ENCODE results near the gene FAF1. TPM values are rescaled to one million over a fixed set of nuclear protein-coding genes. Genes with fewer than 3 reads are reported as not detected.
A peak's percentile ranks its signal among the peaks of the same experiment; 100 is the strongest.

FAF1 gene
- total RNA-seq, 1 donor from 2014 or later = 58.8 TPM

DNA sequence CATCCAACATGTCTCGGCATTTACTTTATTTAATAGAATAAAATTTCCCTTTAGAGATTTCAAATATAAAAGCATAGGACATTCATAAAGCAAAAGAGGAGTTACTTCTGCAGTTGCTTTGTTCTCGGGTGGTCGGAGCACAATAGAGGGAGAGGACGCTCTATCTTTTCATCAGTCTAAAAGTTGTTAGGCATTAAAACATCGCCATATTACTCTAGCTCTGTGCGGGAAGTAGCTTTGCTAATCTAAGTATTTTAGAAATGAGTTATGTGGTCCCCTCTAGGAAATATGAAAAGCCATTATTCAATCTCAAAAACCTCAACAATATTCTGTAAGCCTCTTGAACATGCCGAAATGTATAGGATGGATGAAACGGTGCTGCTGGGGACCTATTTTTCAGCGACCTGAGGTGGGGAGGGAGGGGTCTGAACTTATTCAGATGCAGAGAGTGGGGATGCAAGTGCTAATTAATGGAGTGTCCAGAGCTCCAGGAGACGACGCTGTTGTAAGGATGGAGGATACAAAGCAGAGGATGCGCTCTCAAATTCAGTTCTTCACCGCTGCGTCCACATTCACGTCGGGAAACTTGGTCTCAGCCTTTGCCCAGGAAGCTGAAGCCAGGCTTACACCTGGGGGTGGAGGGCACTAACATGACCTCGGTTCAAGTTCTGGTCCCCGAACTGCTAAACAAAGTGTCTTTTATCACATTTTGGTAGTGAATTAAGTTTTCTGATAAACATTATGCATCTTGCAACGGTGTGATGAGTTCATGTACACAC is 16.2 kb upstream of the FAF1 start:
- intact Hi-C loops (cut with micrococcal nuclease) = loop anchor here (2.0 to 10.0 kb wide), 4 partner anchors 47 to 749 kb away; partner anchors contain the start of gene EPS15
- Mint-ChIP-seq H3K27ac (no peak overlapping the region), H3K36me3 (ENCODE audit: low read depth) (peaks cover 28% of the 10 kb centered on the region), H3K9me3 (no peaks in the 10 kb centered on the region), H3K4me3 (peak overlapping the region; percentile 87), H3K27me3 (ENCODE audit: insufficient read depth) (peaks cover 32% of the 10 kb centered on the region), H3K4me1 (ENCODE audit: low read depth) (peaks cover 41% of the 10 kb centered on the region)
- no peak for DNase-seq (ENCODE audit: low spot score)

DNA sequence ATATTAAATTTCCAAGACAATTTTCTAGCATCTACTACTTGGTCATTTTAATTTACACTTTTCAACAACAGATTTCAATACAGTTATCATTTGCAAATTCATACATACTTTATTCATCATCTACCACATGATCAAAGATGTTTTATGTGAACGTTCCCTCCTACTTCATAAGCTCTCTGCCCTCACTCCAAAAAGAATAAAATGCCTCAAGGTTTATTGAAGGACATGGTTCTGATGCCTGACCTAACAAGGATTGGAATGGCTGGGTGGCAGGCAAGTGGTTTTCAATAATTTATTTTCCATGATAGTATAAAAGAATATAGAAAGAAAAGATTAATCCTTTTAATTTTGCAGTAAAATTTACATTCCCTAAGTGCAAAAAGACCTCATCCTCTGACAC is 15.4 kb upstream of the FAF1 start:
- no peak overlapping the region for H3K4me3 Mint-ChIP-seq
- peaks cover 28% of the 10 kb centered on the region for H3K36me3 Mint-ChIP-seq (ENCODE audit: low read depth)
- no peak for DNase-seq (ENCODE audit: low spot score)
- peaks cover 49% of the 10 kb centered on the region for H3K4me1 Mint-ChIP-seq (ENCODE audit: low read depth)
- H3K27ac Mint-ChIP-seq = no peak overlapping the region
- H3K9me3 Mint-ChIP-seq = no peaks in the 10 kb centered on the region
- H3K27me3 Mint-ChIP-seq (ENCODE audit: insufficient read depth) = peaks cover 26% of the 10 kb centered on the region
- intact Hi-C loops (cut with micrococcal nuclease) = loop anchor here (10.0 kb wide), 3 partner anchors 319 to 749 kb away; partner anchors contain the start of gene EPS15

DNA sequence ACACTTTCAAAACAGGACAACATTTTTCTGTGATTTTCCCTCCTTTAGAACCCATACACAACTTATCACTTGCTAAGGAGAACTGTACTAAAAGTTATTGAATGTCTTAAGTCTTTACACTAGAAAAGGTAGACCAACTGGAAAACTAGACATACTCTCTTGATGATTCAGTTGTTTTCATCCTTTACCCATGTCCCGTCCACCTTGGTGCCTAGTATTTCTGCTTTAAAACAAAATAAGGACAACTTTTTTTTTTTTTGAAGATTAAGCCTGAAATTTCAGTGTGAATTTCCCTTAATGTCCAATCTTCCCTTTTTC is 14.5 kb upstream of the FAF1 start:
- no peak for DNase-seq (ENCODE audit: low spot score)
- Mint-ChIP-seq H3K27me3 (ENCODE audit: insufficient read depth) (peaks cover 20% of the 10 kb centered on the region), H3K4me1 (ENCODE audit: low read depth) (peaks cover 57% of the 10 kb centered on the region), H3K4me3 (no peak overlapping the region), H3K36me3 (ENCODE audit: low read depth) (peaks cover 30% of the 10 kb centered on the region), H3K9me3 (no peaks in the 10 kb centered on the region), H3K27ac (no peak overlapping the region)
- intact Hi-C loops (cut with micrococcal nuclease) = loop anchor here (5.0 to 10.0 kb wide), 4 partner anchors 263 to 750 kb away; partner anchors contain the start of genes EPS15 and RNF11

DNA sequence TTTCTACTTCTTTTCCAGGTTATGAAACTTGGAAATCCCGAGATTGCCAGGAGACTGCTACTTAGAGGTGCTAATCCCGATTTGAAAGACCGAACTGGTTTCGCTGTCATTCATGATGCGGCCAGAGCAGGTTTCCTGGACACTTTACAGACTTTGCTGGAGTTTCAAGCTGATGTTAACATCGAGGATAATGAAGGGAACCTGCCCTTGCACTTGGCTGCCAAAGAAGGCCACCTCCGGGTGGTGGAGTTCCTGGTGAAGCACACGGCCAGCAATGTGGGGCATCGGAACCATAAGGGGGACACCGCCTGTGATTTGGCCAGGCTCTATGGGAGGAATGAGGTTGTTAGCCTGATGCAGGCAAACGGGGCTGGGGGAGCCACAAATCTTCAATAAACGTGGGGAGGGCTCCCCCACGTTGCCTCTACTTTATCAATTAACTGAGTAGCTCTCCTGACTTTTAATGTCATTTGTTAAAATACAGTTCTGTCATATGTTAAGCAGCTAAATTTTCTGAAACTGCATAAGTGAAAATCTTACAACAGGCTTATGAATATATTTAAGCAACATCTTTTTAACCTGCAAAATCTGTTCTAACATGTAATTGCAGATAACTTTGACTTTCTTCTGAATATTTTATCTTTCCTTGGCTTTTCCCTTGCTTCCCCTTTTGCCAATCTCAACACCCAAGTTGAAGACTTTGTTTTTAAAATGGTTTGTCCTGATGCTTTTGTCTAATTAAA is 14.0 kb upstream of the FAF1 start:
- H3K9me3 Mint-ChIP-seq = no peaks in the 10 kb centered on the region
- intact Hi-C loops (cut with micrococcal nuclease) = loop anchor here (5.0 to 10.0 kb wide), 4 partner anchors 263 to 751 kb away; partner anchors contain the start of genes EPS15 and RNF11

DNA sequence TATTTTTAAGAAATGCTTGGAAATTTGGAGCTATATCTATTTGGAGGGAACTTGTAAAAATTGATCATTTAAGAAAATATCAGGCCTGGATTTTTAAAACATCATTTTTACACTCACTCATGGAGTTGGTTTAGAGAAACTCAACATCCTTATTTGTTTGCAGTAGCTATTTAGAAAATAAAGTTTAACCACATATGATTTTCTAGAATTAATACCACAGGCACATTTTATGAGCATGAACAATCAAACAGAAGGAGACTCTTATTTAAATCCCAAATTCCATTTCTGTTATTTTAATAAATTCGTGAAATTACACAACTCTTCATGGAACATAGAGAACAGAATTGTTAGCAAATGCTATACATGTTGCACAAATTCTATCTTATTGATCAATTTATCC is 13.2 kb upstream of the FAF1 start:
- Mint-ChIP-seq H3K27ac (no peak overlapping the region), H3K9me3 (no peaks in the 10 kb centered on the region), H3K4me1 (ENCODE audit: low read depth) (peaks cover 47% of the 10 kb centered on the region), H3K27me3 (ENCODE audit: insufficient read depth) (peaks cover 8% of the 10 kb centered on the region), H3K4me3 (no peak overlapping the region), H3K36me3 (ENCODE audit: low read depth) (peaks cover 30% of the 10 kb centered on the region)
- intact Hi-C loops (cut with micrococcal nuclease) = loop anchor here (5.0 to 10.0 kb wide), 4 partner anchors 264 to 752 kb away; partner anchors contain the start of genes EPS15 and RNF11
- DNase-seq (ENCODE audit: low spot score) = no peak

More for the DNA sequence above, 14.0 kb upstream of the FAF1 start:
- H3K4me1 Mint-ChIP-seq (ENCODE audit: low read depth) = peaks cover 54% of the 10 kb centered on the region
- H3K27ac Mint-ChIP-seq = no peak overlapping the region
- no peak for DNase-seq (ENCODE audit: low spot score)
- peaks cover 30% of the 10 kb centered on the region for H3K36me3 Mint-ChIP-seq (ENCODE audit: low read depth)
- H3K27me3 Mint-ChIP-seq (ENCODE audit: insufficient read depth) = peaks cover 16% of the 10 kb centered on the region
- no peak overlapping the region for H3K4me3 Mint-ChIP-seq

DNA sequence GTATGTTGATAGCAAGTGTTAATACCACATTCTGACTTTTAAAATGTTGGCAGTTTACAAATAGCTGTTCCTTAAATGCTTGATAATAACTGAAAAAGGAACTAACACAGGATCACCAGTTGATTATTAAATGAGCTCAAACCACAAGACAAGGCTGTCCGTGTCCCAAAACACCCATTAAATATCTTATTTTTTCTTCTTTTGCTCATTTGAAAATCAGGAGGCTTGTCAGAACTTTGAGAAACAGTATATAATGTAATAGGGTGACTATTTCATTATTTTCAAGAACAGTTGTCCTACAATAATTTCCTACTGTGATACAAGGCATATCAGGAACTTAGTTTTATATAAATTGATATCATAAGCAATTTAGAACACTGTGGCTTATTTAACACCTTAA is 12.7 kb upstream of the FAF1 start:
- Mint-ChIP-seq H3K9me3 (no peaks in the 10 kb centered on the region), H3K27ac (no peak overlapping the region), H3K4me1 (ENCODE audit: low read depth) (peaks cover 52% of the 10 kb centered on the region), H3K27me3 (ENCODE audit: insufficient read depth) (peaks cover 7% of the 10 kb centered on the region), H3K36me3 (ENCODE audit: low read depth) (peaks cover 30% of the 10 kb centered on the region), H3K4me3 (no peak overlapping the region)
- DNase-seq (ENCODE audit: low spot score) = no peak
- intact Hi-C loops (cut with micrococcal nuclease) = loop anchor here (5.0 to 10.0 kb wide), 4 partner anchors 265 to 752 kb away; partner anchors contain the start of genes EPS15 and RNF11

DNA sequence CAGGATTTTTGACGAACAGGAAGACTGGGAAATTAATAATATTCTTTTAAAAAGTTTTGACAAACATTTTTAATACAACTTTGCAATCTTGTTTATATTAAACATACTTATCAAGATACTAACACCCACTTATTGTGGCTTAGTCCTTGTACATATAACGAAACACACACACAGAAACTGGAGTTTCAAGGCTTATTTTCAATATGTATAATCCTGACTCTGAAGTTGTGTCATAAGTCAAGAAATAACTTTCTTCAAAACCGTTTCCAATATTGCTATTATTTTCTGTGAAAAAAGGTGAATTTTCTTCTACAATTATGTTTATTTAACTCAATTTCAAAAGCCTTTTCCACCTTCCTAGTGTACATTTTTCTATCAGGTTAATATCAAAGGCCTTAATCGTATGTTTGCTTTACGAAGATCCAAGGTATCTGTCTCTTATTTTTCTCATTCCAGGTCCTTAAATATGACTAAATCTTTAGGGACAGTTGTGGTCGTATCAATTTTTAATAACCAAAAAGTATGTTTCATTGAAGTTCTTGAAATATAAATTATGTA is 11.8 kb upstream of the FAF1 start:
- intact Hi-C loops (cut with micrococcal nuclease) = loop anchor here (5.0 to 10.0 kb wide), 4 partner anchors 265 to 753 kb away; partner anchors contain the start of genes EPS15 and RNF11

DNA sequence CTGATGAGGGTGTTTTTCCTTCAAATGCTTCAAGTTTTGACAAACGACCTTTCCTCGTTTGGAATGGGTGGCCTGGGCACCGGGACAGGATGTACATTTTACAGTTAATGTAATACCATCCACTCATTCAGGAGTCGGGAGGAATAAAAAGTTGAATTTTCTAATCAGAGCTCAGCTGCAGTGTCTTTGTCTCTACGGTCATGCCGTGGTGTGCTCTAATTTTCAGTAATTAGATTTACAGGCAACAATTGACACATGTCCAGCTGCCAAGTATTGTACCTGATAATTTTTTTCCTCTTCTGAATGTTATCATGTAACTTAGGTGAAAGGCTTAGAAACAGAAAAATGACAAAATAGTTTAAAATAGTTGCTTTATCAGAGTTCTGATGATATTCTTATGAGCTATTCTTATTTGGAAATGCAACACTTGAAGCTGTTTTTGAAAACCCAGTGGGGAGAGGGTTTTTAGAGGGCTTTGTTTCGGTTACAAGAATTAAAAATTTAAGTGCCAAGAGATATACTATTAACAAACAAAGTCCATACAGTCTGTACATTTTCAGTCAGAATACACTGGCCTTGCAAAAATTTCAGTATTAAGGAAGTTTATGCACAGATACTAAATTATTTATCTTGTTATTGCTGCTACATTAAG is 11.0 kb upstream of the FAF1 start:
- Mint-ChIP-seq H3K4me3 (peak overlapping the region; percentile 99), H3K27me3 (ENCODE audit: insufficient read depth) (peaks cover 9% of the 10 kb centered on the region), H3K27ac (no peak overlapping the region), H3K36me3 (ENCODE audit: low read depth) (peaks cover 28% of the 10 kb centered on the region), H3K4me1 (ENCODE audit: low read depth) (peaks cover 47% of the 10 kb centered on the region), H3K9me3 (no peaks in the 10 kb centered on the region)
- no peak for DNase-seq (ENCODE audit: low spot score)
- intact Hi-C loops (cut with micrococcal nuclease) = loop anchor here (5.0 to 10.0 kb wide), 4 partner anchors 266 to 754 kb away; partner anchors contain the start of genes EPS15 and RNF11

More for the DNA sequence above, 11.8 kb upstream of the FAF1 start:
- H3K4me1 Mint-ChIP-seq (ENCODE audit: low read depth) = peaks cover 54% of the 10 kb centered on the region
- peaks cover 9% of the 10 kb centered on the region for H3K27me3 Mint-ChIP-seq (ENCODE audit: insufficient read depth)
- H3K4me3 Mint-ChIP-seq = peak overlapping the region; percentile 99
- no peak overlapping the region for H3K27ac Mint-ChIP-seq
- H3K36me3 Mint-ChIP-seq (ENCODE audit: low read depth) = peaks cover 29% of the 10 kb centered on the region
- DNase-seq (ENCODE audit: low spot score) = no peak
- H3K9me3 Mint-ChIP-seq = no peaks in the 10 kb centered on the region

DNA sequence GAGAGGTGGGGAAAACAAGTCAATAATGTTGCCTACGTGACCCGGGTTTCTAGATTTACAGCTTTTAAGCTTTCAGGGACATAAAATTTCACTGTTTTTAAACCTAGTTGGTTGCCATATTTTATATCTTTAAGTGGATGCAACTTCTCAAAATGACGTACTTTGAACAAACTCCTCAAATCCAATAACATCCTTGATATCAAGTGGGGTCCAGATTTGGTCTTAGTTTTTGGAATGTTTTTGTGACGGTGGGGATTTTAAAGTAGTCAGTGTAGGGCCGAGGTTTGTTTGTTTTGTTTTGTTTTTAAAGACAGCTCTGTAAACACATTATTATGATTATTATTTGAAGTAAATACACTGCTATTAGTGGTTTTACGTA is 10.4 kb upstream of the FAF1 start:
- H3K36me3 Mint-ChIP-seq (ENCODE audit: low read depth) = peaks cover 28% of the 10 kb centered on the region
- intact Hi-C loops (cut with micrococcal nuclease) = loop anchor here (5.0 to 10.0 kb wide), 4 partner anchors 267 to 754 kb away; partner anchors contain the start of genes EPS15 and RNF11

DNA sequence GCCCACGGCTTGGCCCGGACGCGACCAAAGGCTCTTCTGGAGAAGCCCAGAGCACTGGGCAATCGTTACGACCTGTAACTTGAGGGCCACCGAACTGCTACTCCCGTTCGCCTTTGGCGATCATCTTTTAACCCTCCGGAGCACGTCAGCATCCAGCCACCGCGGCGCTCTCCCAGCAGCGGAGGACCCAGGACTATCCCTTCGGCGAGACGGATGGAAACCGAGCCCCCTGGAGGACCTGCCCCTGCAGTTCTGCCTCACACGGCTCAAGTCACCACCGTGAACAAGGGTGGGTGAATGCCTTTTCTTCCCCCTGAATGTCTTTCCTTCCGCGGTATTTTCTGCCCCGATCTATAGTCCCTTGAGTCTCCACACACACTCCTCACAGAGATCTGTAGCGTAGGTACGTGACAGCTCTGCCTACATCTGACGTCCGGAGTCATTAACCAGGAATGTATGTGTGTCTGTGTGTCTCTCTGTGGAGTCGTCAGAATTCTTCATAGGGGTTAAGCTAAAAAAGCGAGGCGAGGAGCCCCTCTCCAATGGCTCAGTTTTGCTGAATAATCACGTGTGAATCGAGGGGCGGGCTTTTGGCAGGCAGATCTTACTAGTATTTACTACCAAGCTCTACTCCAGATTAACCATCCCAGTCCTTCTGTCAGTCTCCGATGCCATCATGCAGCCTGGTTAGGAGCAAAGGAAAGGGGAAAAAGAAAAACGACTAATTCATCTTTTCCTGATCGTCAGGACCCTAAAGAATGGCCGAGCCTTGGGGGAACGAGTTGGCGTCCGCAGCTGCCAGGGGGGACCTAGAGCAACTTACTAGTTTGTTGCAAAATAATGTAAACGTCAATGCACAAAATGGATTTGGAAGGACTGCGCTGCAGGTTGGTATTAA is 9.8 kb upstream of the FAF1 start, which contains the start of gene CDKN2C:
CDKN2C (plus strand) TSS at position 635 of the 898 bp plus-strand sequence; CDS start at position 759, 124 bp downstream.
- peaks cover 45% of the 10 kb centered on the region for H3K4me1 Mint-ChIP-seq (ENCODE audit: low read depth)
- H3K27ac Mint-ChIP-seq = peak within 1 kb of the TSS; percentile 98

More for the DNA sequence above, 10.4 kb upstream of the FAF1 start:
- Mint-ChIP-seq H3K27ac (peak overlapping the region; percentile 98), H3K4me3 (peak overlapping the region; percentile 99), H3K4me1 (ENCODE audit: low read depth) (peaks cover 45% of the 10 kb centered on the region), H3K9me3 (no peaks in the 10 kb centered on the region), H3K27me3 (ENCODE audit: insufficient read depth) (peaks cover 9% of the 10 kb centered on the region)
- DNase-seq (ENCODE audit: low spot score) = no peak

More for the DNA sequence above, 9.8 kb upstream of the FAF1 start, which contains the start of gene CDKN2C:
- Mint-ChIP-seq H3K9me3 (no peaks in the 10 kb centered on the region), H3K27me3 (ENCODE audit: insufficient read depth) (peaks cover 7% of the 10 kb centered on the region), H3K36me3 (ENCODE audit: low read depth) (peaks cover 25% of the 10 kb centered on the region), H3K4me3 (peak within 1 kb of the TSS; percentile 99)
- intact Hi-C loops (cut with micrococcal nuclease) = loop anchor here (1.0 to 10.0 kb wide), 9 partner anchors 7 to 1757 kb away; partner anchors contain the start of genes BTF3L4, EPS15, RNF11 and TXNDC12
- peak; percentile 48 for DNase-seq (ENCODE audit: low spot score)
